ENCODE results near the gene ERICH6B.

ERICH6B gene

GRCh38 chr13:45548281-45548680, 67.3 kb downstream of the ERICH6B start:
- Mint-ChIP-seq H3K4me1 (no peaks in the 10 kb centered on the region), H3K27me3 (peaks cover 35% of the 10 kb centered on the region), H3K9me3 (no peaks in the 10 kb centered on the region), H3K27ac (ENCODE audit: low read depth) (no peak overlapping the region), H3K36me3 (ENCODE audit: insufficient read depth) (no peaks in the 10 kb centered on the region), H3K4me3 (no peak overlapping the region)
- no peak for ATAC-seq (replicated peaks; ENCODE audit: extremely low read depth, poor library complexity, severe bottlenecking)
- no peak for DNase-seq (ENCODE audit: low spot score in 2 of 2)

- H3K4me1 Mint-ChIP-seq = no peaks in the 10 kb centered on the region
- no peak overlapping the region for H3K27ac Mint-ChIP-seq (ENCODE audit: low read depth)
- peaks cover 29% of the 10 kb centered on the region for H3K27me3 Mint-ChIP-seq
- no peaks in the 10 kb centered on the region for H3K9me3 Mint-ChIP-seq
- ATAC-seq (replicated peaks; ENCODE audit: extremely low read depth, poor library complexity, severe bottlenecking) (no peak), DNase-seq (ENCODE audit: low spot score in 2 of 2) (no peak)
- H3K4me3 Mint-ChIP-seq = no peak overlapping the region
- H3K36me3 Mint-ChIP-seq (ENCODE audit: insufficient read depth) = no peaks in the 10 kb centered on the region
Observed at GRCh38 chr13:45546410-45546765, 69.2 kb downstream of the ERICH6B start.

- Mint-ChIP-seq H3K27me3 (peaks cover 24% of the 10 kb centered on the region), H3K27ac (ENCODE audit: low read depth) (no peak overlapping the region), H3K9me3 (no peaks in the 10 kb centered on the region), H3K4me3 (no peak overlapping the region), H3K4me1 (no peaks in the 10 kb centered on the region), H3K36me3 (ENCODE audit: insufficient read depth) (no peaks in the 10 kb centered on the region)
- ATAC-seq (replicated peaks; ENCODE audit: extremely low read depth, poor library complexity, severe bottlenecking) (no peak), DNase-seq (ENCODE audit: low spot score in 2 of 2) (no peak)
Observed at GRCh38 chr13:45545686-45546409, 69.7 kb downstream of the ERICH6B start.

- Mint-ChIP-seq H3K4me3 (no peak overlapping the region), H3K27me3 (peaks cover 12% of the 10 kb centered on the region), H3K27ac (ENCODE audit: low read depth) (no peak overlapping the region), H3K9me3 (no peaks in the 10 kb centered on the region), H3K4me1 (no peaks in the 10 kb centered on the region), H3K36me3 (ENCODE audit: insufficient read depth) (no peaks in the 10 kb centered on the region)
- no peak for DNase-seq (ENCODE audit: low spot score in 2 of 2)
- ATAC-seq (replicated peaks; ENCODE audit: extremely low read depth, poor library complexity, severe bottlenecking) = no peak
Observed at GRCh38 chr13:45544520-45544919, 71.0 kb downstream of the ERICH6B start.

- Mint-ChIP-seq H3K4me3 (no peak overlapping the region), H3K9me3 (no peaks in the 10 kb centered on the region), H3K36me3 (ENCODE audit: insufficient read depth) (no peaks in the 10 kb centered on the region), H3K4me1 (no peaks in the 10 kb centered on the region), H3K27me3 (peaks cover 2% of the 10 kb centered on the region), H3K27ac (ENCODE audit: low read depth) (no peak overlapping the region)
- ATAC-seq (replicated peaks; ENCODE audit: extremely low read depth, poor library complexity, severe bottlenecking) (no peak), DNase-seq (ENCODE audit: low spot score in 2 of 2) (no peak)
Observed at GRCh38 chr13:45542878-45543277, 72.7 kb downstream of the ERICH6B start.

- Mint-ChIP-seq H3K9me3 (no peaks in the 10 kb centered on the region), H3K27ac (ENCODE audit: low read depth) (no peak overlapping the region), H3K27me3 (no peaks in the 10 kb centered on the region), H3K36me3 (ENCODE audit: insufficient read depth) (no peaks in the 10 kb centered on the region), H3K4me1 (no peaks in the 10 kb centered on the region), H3K4me3 (no peak overlapping the region)
- ATAC-seq (replicated peaks; ENCODE audit: extremely low read depth, poor library complexity, severe bottlenecking) (no peak), DNase-seq (ENCODE audit: low spot score in 2 of 2) (no peak)
Observed at GRCh38 chr13:45542391-45542790, 73.1 kb downstream of the ERICH6B start.

GRCh38 chr13:45541806-45542205, 73.7 kb downstream of the ERICH6B start:
- ATAC-seq (replicated peaks; ENCODE audit: extremely low read depth, poor library complexity, severe bottlenecking) = no peak
- no peak for DNase-seq (ENCODE audit: low spot score in 2 of 2)
- H3K27me3 Mint-ChIP-seq = no peaks in the 10 kb centered on the region
- peaks cover 2% of the 10 kb centered on the region for H3K36me3 Mint-ChIP-seq (ENCODE audit: insufficient read depth)
- H3K4me3 Mint-ChIP-seq = no peak overlapping the region
- H3K4me1 Mint-ChIP-seq = no peaks in the 10 kb centered on the region
- H3K9me3 Mint-ChIP-seq = no peaks in the 10 kb centered on the region
- no peak overlapping the region for H3K27ac Mint-ChIP-seq (ENCODE audit: low read depth)

GRCh38 chr13:45540864-45541263, 74.7 kb downstream of the ERICH6B start:
- H3K4me3 Mint-ChIP-seq = no peak overlapping the region
- H3K36me3 Mint-ChIP-seq (ENCODE audit: insufficient read depth) = peaks cover 2% of the 10 kb centered on the region
- no peak for ATAC-seq (replicated peaks; ENCODE audit: extremely low read depth, poor library complexity, severe bottlenecking)
- DNase-seq (ENCODE audit: low spot score in 2 of 2) = no peak
- no peaks in the 10 kb centered on the region for H3K9me3 Mint-ChIP-seq
- H3K27me3 Mint-ChIP-seq = no peaks in the 10 kb centered on the region
- no peaks in the 10 kb centered on the region for H3K4me1 Mint-ChIP-seq
- no peak overlapping the region for H3K27ac Mint-ChIP-seq (ENCODE audit: low read depth)

- no peak overlapping the region for H3K27ac Mint-ChIP-seq (ENCODE audit: low read depth)
- H3K4me1 Mint-ChIP-seq = no peaks in the 10 kb centered on the region
- H3K27me3 Mint-ChIP-seq = no peaks in the 10 kb centered on the region
- H3K4me3 Mint-ChIP-seq = no peak overlapping the region
- ATAC-seq (replicated peaks; ENCODE audit: extremely low read depth, poor library complexity, severe bottlenecking) (no peak), DNase-seq (ENCODE audit: low spot score in 2 of 2) (no peak)
- no peaks in the 10 kb centered on the region for H3K9me3 Mint-ChIP-seq
- H3K36me3 Mint-ChIP-seq (ENCODE audit: insufficient read depth) = peaks cover 6% of the 10 kb centered on the region
Observed at GRCh38 chr13:45540195-45540594, 75.3 kb downstream of the ERICH6B start.

GRCh38 chr13:45538382-45538781, 77.2 kb downstream of the ERICH6B start:
- H3K27ac Mint-ChIP-seq (ENCODE audit: low read depth) = no peak overlapping the region
- no peaks in the 10 kb centered on the region for H3K9me3 Mint-ChIP-seq
- peaks cover 21% of the 10 kb centered on the region for H3K36me3 Mint-ChIP-seq (ENCODE audit: insufficient read depth)
- DNase-seq (ENCODE audit: low spot score in 2 of 2) = no peak
- no peaks in the 10 kb centered on the region for H3K27me3 Mint-ChIP-seq
- no peak for ATAC-seq (replicated peaks; ENCODE audit: extremely low read depth, poor library complexity, severe bottlenecking)
- H3K4me3 Mint-ChIP-seq = no peak overlapping the region
- no peaks in the 10 kb centered on the region for H3K4me1 Mint-ChIP-seq

GRCh38 chr13:45537516-45537915, 78.0 kb downstream of the ERICH6B start:
- H3K36me3 Mint-ChIP-seq (ENCODE audit: insufficient read depth) = peaks cover 27% of the 10 kb centered on the region
- H3K27ac Mint-ChIP-seq (ENCODE audit: low read depth) = no peak overlapping the region
- no peaks in the 10 kb centered on the region for H3K4me1 Mint-ChIP-seq
- DNase-seq (ENCODE audit: low spot score in 2 of 2) (no peak), ATAC-seq (replicated peaks; ENCODE audit: extremely low read depth, poor library complexity, severe bottlenecking) (no peak)
- H3K9me3 Mint-ChIP-seq = no peaks in the 10 kb centered on the region
- H3K27me3 Mint-ChIP-seq = no peaks in the 10 kb centered on the region
- H3K4me3 Mint-ChIP-seq = no peak overlapping the region

- no peaks in the 10 kb centered on the region for H3K27me3 Mint-ChIP-seq
- ATAC-seq (replicated peaks; ENCODE audit: extremely low read depth, poor library complexity, severe bottlenecking) (no peak), DNase-seq (ENCODE audit: low spot score in 2 of 2) (no peak)
- peaks cover 32% of the 10 kb centered on the region for H3K36me3 Mint-ChIP-seq (ENCODE audit: insufficient read depth)
- H3K9me3 Mint-ChIP-seq = no peaks in the 10 kb centered on the region
- no peak overlapping the region for H3K4me3 Mint-ChIP-seq
- no peaks in the 10 kb centered on the region for H3K4me1 Mint-ChIP-seq
- no peak overlapping the region for H3K27ac Mint-ChIP-seq (ENCODE audit: low read depth)
Observed at GRCh38 chr13:45536224-45536623, 79.3 kb downstream of the ERICH6B start.

- no peak overlapping the region for H3K27ac Mint-ChIP-seq (ENCODE audit: low read depth)
- ATAC-seq (replicated peaks; ENCODE audit: extremely low read depth, poor library complexity, severe bottlenecking) (no peak), DNase-seq (ENCODE audit: low spot score in 2 of 2) (no peak)
- no peak overlapping the region for H3K4me3 Mint-ChIP-seq
- H3K27me3 Mint-ChIP-seq = no peaks in the 10 kb centered on the region
- H3K9me3 Mint-ChIP-seq = no peaks in the 10 kb centered on the region
- peaks cover 43% of the 10 kb centered on the region for H3K36me3 Mint-ChIP-seq (ENCODE audit: insufficient read depth)
- H3K4me1 Mint-ChIP-seq = no peaks in the 10 kb centered on the region
Observed at GRCh38 chr13:45534604-45535003, 80.9 kb downstream of the ERICH6B start.

Measured in central memory CD8-positive, alpha-beta T cell (primary cell).